Ishikawa (cell line): ENCODE measurements around the gene RAX.

ENCODE experiments used
- CEBPB ChIP-seq: IDR thresholded peaks from 2 replicates; pipeline ENCODE4 v1.6.1; 2012
- CREB1 ChIP-seq: IDR thresholded peaks from 2 replicates; pipeline ENCODE4 v1.6.1; 2012; ENCODE audit warnings: low read depth
- EGR1 ChIP-seq: IDR thresholded peaks from 2 replicates; pipeline ENCODE4 v1.6.1; 2012
- EP300 ChIP-seq: IDR thresholded peaks from 2 replicates; pipeline ENCODE4 v1.6.1; 2012; ENCODE audit warnings: borderline replicate concordance
- FOXM1 ChIP-seq: IDR thresholded peaks from 2 replicates; pipeline ENCODE4 v1.6.1; 2012; ENCODE audit warnings: low read depth, borderline replicate concordance
- MAX ChIP-seq: IDR thresholded peaks from 2 replicates; pipeline ENCODE4 v1.6.1; 2012
- NFIC ChIP-seq: IDR thresholded peaks from 2 replicates; pipeline ENCODE4 v1.6.1; 2012
- RAD21 ChIP-seq: IDR thresholded peaks from 2 replicates; pipeline ENCODE4 v1.6.1; 2012; ENCODE audit warnings: low read depth
- REST ChIP-seq: IDR thresholded peaks from 2 replicates; pipeline ENCODE4 v1.6.1; 2012; ENCODE audit warnings: low read depth, mild to moderate bottlenecking
- TAF1 ChIP-seq: IDR thresholded peaks from 2 replicates; pipeline ENCODE4 v1.6.1; 2012; ENCODE audit warnings: low read depth, mild to moderate bottlenecking
- TCF12 ChIP-seq: IDR thresholded peaks from 2 replicates; pipeline ENCODE4 v1.6.1; 2012; ENCODE audit warnings: low read depth
- TEAD4 ChIP-seq: IDR thresholded peaks from 2 replicates; pipeline ENCODE4 v1.6.1; 2012
- USF1 ChIP-seq: IDR thresholded peaks from 2 replicates; pipeline ENCODE4 v1.6.1; 2012
- YY1 ChIP-seq: IDR thresholded peaks from 2 replicates; pipeline ENCODE4 v1.6.1; 2012; ENCODE audit warnings: low read depth
- ZBTB7A ChIP-seq: IDR thresholded peaks from 2 replicates; pipeline ENCODE4 v1.6.1; 2012; ENCODE audit warnings: low read depth

The RAX gene

GRCh38 chr18:59242906-59243305, 30.3 kb downstream of the RAX start:
- TF ChIP-seq TCF12, result no peak
- no peak for TF ChIP-seq TEAD4

- TF ChIP-seq YY1 (no peak), CREB1 (no peak), REST (no peak), CEBPB (no peak), ZBTB7A (no peak), RAD21 (no peak), TCF12 (no peak), TEAD4 (no peak), TAF1 (no peak), EP300 (no peak), MAX (no peak), NFIC (no peak)
These were observed 33.6 kb downstream of the RAX start for GRCh38 chr18:59239642-59240041.

GRCh38 chr18:59238385-59238784, 34.9 kb downstream of the RAX start:
- TF ChIP-seq TAF1, result no peak
- no peak for TF ChIP-seq TEAD4
- TF ChIP-seq EP300, result no peak
- no peak for TF ChIP-seq CREB1
- TF ChIP-seq MAX, result no peak
- TF ChIP-seq USF1, result no peak
- TF ChIP-seq CEBPB, result no peak
- no peak for TF ChIP-seq EGR1

GRCh38 chr18:59233017-59233410, 40.2 kb downstream of the RAX start:
- TF ChIP-seq CREB1 (no peak), ZBTB7A (no peak), MAX (no peak), FOXM1 (no peak), YY1 (no peak), TCF12 (no peak), NFIC (no peak), TEAD4 (no peak), RAD21 (no peak), EGR1 (no peak), TAF1 (no peak), USF1 (no peak), REST (no peak), EP300 (no peak), CEBPB (no peak)

GRCh38 chr18:59232309-59233016, 40.8 kb downstream of the RAX start:
- TF ChIP-seq USF1 (no peak), REST (no peak), RAD21 (no peak), YY1 (no peak), MAX (no peak)
